PC-3 (cell line): ENCODE measurements around the gene GIMAP2.

Experiments used
- EZH2 ChIP-seq: fragments of 300-600 bp; sonication (generic); IDR thresholded peaks from one replicate; pipeline ENCODE4 v1.6.1; 2017; ENCODE audit warnings: antibody characterized with exemption, mild to moderate bottlenecking, low read length; ENCODE audit not compliant: unreplicated experiment
- EZH2phosphoT487 ChIP-seq: fragments of 300-600 bp; sonication (generic); IDR thresholded peaks from 2 replicates; pipeline ENCODE4 v1.6.1; 2018; ENCODE audit warnings: mild to moderate bottlenecking, antibody characterized with exemption, low read length, borderline replicate concordance
- TF ChIP-seq, protein P1 (sequence below): fragments of 300-600 bp; sonication (generic); conservative IDR thresholded peaks from 2 replicates; pipeline ENCODE4 v1.5.1; 2017; ENCODE audit warnings: antibody characterized with exemption, low read depth, mild to moderate bottlenecking, low read length

DNA sequence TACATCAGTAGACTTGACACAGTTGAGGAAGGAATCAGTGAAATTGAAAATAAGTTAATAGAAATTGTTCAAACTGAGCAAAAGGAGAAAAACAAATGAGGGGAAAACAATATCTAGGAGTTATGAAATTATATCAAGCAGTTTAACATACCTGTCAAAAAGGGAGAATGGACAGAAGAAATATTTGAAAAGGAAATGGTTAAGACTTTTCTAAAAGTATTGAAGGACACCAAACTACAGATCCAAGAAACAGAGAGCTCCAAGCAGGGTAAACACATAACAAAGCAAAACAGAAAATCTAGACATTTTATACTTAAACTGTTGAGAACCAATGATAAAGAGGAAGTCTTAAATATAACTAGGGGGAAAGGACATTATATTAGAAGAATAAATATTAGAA lies 43.1 kb downstream of the GIMAP2 start:
- TF ChIP-seq, protein P1, sequence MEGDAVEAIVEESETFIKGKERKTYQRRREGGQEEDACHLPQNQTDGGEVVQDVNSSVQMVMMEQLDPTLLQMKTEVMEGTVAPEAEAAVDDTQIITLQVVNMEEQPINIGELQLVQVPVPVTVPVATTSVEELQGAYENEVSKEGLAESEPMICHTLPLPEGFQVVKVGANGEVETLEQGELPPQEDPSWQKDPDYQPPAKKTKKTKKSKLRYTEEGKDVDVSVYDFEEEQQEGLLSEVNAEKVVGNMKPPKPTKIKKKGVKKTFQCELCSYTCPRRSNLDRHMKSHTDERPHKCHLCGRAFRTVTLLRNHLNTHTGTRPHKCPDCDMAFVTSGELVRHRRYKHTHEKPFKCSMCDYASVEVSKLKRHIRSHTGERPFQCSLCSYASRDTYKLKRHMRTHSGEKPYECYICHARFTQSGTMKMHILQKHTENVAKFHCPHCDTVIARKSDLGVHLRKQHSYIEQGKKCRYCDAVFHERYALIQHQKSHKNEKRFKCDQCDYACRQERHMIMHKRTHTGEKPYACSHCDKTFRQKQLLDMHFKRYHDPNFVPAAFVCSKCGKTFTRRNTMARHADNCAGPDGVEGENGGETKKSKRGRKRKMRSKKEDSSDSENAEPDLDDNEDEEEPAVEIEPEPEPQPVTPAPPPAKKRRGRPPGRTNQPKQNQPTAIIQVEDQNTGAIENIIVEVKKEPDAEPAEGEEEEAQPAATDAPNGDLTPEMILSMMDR, result no peak
- no peak for TF ChIP-seq EZH2phosphoT487
- TF ChIP-seq EZH2, result no peak
